Fibroblast of pulmonary artery (primary cell): ENCODE results near the gene UBXN1.
"Not testable (repeated sequence)": the region's sequence is repeated elsewhere in the genome, so short reads cannot be mapped to it uniquely, and the experiment has no call there.

ENCODE experiments used
- DNase-seq: peaks from one replicate; pipeline ENCODE4 v3.0.0-alpha.2; 2010; ENCODE audit warnings: low read depth
- H3K4me3 ChIP-seq: replicated peaks from 2 replicates; pipeline ENCODE4 v1.5.1; 2011; ENCODE audit warnings: low read depth, mild to moderate bottlenecking, control low read depth, low read length, moderate library complexity
- TF ChIP-seq, protein P1 (sequence below): IDR thresholded peaks from 2 replicates; pipeline ENCODE4 v1.5.1; 2011; ENCODE audit warnings: mild to moderate bottlenecking, control low read depth, low read length, inconsistent platforms; ENCODE audit errors: missing control alignments

Gene UBXN1

DNA sequence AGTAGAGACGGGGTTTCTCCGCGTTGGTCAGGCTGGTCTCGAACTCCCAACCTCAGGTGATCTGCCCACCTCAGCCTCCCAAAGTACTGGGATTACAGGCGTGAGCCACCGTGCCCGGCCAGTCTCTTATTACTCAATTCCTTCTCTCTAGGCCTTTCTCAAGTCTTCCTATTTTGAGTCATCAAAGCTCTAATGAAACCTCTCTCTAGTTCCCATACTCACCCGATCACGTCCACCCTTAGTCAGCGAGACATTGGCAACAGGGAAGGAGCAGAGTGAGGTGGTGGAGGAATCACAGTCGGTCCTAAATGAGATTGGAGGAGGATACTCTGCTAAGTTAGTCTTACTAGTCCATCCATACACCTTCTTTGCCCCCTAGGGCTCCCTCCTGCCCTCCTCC is 23.4 kb upstream of the UBXN1 start:
- no peak for DNase-seq
- no peak overlapping the region for H3K4me3 ChIP-seq

DNA sequence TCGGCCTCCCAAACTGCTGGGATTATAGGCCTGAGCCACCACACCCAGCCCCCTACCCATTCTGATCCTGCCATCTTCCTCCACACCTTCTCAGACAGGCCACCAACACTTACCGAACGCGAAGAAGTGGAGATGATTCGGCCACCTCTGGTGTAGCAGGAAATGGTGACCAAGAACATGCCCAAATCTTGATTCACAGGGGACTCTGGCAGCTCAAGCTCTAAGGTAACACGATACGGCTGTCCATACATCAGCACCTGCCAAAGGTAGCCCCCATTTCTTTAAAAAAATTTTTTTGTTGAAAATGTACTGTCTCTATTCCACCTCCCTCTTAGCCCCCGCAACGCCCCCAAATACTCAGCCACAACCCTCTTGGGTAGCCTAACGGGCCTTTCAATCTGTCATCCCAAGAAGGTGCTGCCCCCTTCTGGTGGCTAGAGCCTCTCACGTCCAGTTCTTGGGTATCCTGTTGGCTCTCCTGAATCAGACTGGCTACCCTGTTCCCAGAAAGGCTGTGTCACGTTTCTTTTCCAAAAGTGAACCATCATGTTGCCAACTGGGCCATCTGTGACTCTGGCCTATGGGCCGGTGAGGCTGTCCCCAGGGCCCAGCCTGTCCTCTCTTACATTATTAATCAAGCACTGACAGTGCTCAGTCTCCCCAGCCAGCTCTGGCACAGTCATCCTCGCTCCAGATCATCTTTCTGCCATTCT is 15.7 kb upstream of the UBXN1 start:
- H3K4me3 ChIP-seq = no peak overlapping the region
- DNase-seq = peak; percentile 90
- TF ChIP-seq, protein P1, sequence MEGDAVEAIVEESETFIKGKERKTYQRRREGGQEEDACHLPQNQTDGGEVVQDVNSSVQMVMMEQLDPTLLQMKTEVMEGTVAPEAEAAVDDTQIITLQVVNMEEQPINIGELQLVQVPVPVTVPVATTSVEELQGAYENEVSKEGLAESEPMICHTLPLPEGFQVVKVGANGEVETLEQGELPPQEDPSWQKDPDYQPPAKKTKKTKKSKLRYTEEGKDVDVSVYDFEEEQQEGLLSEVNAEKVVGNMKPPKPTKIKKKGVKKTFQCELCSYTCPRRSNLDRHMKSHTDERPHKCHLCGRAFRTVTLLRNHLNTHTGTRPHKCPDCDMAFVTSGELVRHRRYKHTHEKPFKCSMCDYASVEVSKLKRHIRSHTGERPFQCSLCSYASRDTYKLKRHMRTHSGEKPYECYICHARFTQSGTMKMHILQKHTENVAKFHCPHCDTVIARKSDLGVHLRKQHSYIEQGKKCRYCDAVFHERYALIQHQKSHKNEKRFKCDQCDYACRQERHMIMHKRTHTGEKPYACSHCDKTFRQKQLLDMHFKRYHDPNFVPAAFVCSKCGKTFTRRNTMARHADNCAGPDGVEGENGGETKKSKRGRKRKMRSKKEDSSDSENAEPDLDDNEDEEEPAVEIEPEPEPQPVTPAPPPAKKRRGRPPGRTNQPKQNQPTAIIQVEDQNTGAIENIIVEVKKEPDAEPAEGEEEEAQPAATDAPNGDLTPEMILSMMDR = peak; percentile 87

More for the DNA sequence above, 23.4 kb upstream of the UBXN1 start:
- TF ChIP-seq, protein P1 = no peak

DNA sequence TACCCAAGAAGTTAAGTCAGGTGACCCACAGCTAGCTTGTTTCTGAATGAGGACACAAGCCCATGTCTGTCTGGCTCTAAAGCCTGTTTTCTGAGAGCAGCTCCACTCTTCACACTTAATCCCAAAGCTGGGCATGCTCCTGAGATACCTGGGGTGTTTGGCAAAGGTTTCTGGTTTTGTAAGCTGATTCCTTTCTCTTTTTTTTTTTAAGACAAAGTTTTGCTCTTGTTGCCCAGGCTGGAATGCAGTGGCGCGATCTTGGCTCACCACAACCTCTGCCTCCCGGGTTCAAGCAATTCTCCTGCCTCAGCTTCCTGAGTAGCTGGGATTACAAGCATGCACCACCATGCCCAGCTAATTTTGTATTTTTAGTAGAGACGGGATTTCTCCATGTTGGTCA is 14.8 kb upstream of the UBXN1 start:
- DNase-seq, H3K4me3 ChIP-seq: not testable (repeated sequence)

DNA sequence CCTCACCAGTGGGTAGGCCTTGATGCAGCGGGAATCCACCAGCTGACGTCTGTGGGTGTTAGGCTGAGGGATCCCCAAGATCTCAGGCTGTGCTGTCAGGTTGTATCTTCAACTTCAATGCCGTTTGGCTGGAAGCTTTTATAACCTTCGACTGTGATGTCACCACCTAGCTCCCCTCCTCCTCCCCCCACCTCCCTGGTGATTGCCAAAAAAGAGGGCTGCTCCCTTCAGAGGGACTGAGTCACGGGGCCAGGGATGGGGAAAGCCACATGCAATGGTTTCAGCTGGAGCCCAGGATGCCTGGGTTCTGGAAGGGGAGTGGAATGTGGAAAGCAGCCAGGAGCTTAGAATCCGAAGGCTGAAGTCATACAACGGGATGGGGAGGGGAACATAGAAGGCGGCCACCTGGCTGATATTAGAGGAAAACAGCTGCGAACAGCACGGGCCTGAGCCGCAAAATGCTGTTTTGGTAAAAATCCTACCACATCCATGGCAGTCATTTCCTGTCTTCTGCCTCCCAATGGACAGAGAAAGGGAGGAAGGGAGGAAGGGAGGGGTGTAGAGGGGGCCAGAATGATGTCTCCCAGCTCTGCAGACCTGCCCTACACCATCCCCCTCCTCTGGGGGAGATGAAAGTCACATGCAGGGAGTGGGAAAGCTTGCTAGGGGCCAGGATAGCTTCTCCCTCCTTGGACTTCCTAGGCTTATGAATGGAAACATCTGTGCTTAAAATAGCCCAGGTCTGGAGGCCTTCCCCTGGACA is 10.7 kb upstream of the UBXN1 start, which contains the start of gene LRRN4CL:
TSS of gene LRRN4CL (minus strand) at position 110 of the 763 bp plus-strand sequence. CDS start 1,022 bp downstream, outside the sequence.
- peak; percentile 83 for DNase-seq
- peak within 1 kb of the TSS; percentile 2 for H3K4me3 ChIP-seq

DNA sequence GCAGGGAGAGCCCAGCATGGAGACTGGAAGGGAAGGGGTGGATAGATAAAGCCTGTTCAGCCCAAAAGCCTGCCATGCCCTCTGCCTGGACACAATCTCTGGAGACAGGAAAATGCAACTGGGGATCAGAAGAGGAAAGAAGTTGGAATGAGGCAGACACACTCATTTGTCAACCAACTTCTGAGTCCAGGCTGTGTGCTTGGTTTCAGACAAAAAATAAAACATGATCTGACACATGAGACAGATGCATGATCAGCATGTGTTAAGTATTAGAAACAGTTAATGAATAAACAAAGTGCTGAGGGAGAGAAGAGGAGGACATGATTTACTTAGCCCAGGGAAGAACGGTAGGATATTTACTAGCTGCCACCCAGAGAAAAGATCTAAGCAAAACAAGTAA is 9.6 kb upstream of the UBXN1 start:
- no peak overlapping the region for H3K4me3 ChIP-seq
- TF ChIP-seq, protein P1 = no peak
- no peak for DNase-seq

More for the DNA sequence above, 10.7 kb upstream of the UBXN1 start, which contains the start of gene LRRN4CL:
- TF ChIP-seq, protein P1 = no peak

DNA sequence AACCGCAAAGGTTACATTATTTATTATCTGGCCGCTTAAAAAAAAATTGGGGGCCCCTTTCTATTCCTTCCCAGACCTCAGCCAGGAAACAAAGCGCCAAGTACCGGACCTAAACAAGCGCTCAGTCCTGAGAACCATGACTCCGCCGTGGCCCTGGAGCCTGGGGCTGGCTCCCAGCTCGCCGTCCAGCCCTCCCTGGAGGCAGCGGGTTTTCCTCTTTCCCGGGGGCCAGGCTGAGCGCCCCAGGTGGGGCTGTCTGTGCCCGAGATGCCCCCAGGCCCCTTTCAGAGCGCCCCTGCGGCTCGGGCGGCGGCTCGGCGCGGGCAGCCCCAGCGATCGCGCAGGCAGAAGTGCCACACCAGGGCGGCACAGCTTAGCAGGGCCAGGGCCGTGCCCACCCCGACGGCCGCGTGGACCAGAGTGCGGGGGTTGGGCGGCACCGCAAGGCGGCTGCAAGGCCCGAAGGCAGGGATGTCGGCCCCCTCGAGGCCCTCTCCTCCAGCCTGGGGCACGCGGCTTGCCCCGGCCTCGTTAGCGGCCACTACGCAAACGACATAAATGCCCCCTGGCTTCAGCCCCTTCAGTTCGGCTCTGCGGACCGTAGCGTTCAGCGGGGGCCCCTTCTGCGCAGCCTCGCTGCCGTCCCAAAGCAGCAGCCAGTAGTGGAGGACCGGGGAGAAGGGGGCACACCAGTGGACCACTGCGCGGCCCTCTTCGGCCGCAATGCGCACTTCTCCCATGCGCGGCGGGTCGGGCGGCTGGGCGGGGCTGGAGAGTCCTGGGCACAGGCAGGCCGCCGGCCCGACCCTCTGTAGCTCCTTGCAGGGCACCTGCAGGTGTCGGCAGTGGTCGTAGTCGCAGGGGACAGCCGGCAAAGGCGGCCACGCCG is 8.9 kb upstream of the UBXN1 start:
- TF ChIP-seq, protein P1 = no peak
- DNase-seq = no peak
- no peak overlapping the region for H3K4me3 ChIP-seq

DNA sequence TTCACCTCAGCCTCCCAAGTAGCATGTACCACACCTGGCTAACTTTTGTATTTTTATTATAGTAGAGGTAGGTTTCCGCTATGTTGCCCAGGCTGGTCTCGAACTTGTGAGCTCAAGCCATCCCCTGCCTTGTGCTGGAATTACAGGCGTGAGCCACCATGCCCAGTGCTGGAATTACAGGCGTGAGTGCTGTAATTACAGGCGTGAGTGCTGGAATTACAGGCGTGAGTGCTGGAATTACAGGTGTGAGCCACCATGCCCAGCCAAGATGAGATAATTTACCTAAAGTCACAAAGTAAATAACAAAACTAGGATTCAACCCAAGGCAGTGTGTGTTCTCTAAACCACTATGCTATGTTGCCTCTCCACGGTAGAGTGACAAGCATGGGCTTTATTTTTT is 3.6 kb upstream of the UBXN1 start:
- H3K4me3 ChIP-seq = no peak overlapping the region
- TF ChIP-seq, protein P1 = no peak
- DNase-seq = no peak
